Activated CD4-positive, alpha-beta T cell treated with anti-CD3 and anti-CD28 coated beads, Interleukin-2, amount 10 ng/mL, durations not matched to agents 7 days and 5 days (primary cell): ENCODE results near the gene DUX4. TPM values are rescaled to one million over a fixed set of nuclear protein-coding genes. Genes with fewer than 3 reads are reported as not detected.
"Not testable (repeated sequence)": the region's sequence is repeated elsewhere in the genome, so short reads cannot be mapped to it uniquely, and the experiment has no call there.

Experiments
- CTCF ChIA-PET: fragments of 350-600 bp; sonication (Branson Sonifier 250); formaldehyde crosslinking; loops from one replicate; lab custom pipeline; 2021; ENCODE audit warnings: antibody characterized with exemption; lab: Charles Lee
- POLR2A ChIA-PET: fragments of 350-600 bp; sonication (Branson Sonifier 250); formaldehyde crosslinking; loops from one replicate; lab custom pipeline; 2021; ENCODE audit warnings: antibody characterized with exemption; lab: Charles Lee
- DNase-seq: peaks from one replicate; pipeline ENCODE4 v3.0.0-alpha.2; 2020
- H3K27ac Mint-ChIP-seq: one replicate; pipeline ENCODE4 v1.8.0; 2021; ENCODE audit warnings: mild to moderate bottlenecking, moderate library complexity, mixed read lengths
- H3K27me3 Mint-ChIP-seq: one replicate; pipeline ENCODE4 v1.8.0; 2021; ENCODE audit warnings: mixed read lengths
- H3K36me3 Mint-ChIP-seq: one replicate; pipeline ENCODE4 v1.8.0; 2021; ENCODE audit warnings: low read depth, mixed read lengths
- H3K4me1 Mint-ChIP-seq: one replicate; pipeline ENCODE4 v1.8.0; 2021; ENCODE audit warnings: mixed read lengths
- H3K4me3 Mint-ChIP-seq: one replicate; pipeline ENCODE4 v1.8.0; 2021; ENCODE audit warnings: mild to moderate bottlenecking, moderate library complexity, mixed read lengths
- H3K9me3 Mint-ChIP-seq: one replicate; pipeline ENCODE4 v1.8.0; 2021; ENCODE audit warnings: mixed read lengths
- total RNA-seq, 2 experiments: library from RNA; stranded (reverse); gene quantifications; one replicate each; pipeline ENCODE4 v1.2.3, GENCODE V29; 2021

DUX4 gene
- not detected for total RNA-seq

DNA sequence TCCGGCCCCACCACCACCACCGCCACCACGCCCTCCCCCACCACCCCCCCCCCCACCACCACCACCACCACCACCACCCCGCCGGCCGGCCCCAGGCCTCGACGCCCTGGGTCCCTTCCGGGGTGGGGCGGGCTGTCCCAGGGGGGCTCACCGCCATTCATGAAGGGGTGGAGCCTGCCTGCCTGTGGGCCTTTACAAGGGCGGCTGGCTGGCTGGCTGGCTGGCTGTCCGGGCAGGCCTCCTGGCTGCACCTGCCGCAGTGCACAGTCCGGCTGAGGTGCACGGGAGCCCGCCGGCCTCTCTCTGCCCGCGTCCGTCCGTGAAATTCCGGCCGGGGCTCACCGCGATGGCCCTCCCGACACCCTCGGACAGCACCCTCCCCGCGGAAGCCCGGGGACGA is at the start of gene DUX4:
DUX4 (plus strand) TSS at position 347 of the 400 bp plus-strand sequence; CDS start at position 347, 0 bp downstream.
- H3K4me1 Mint-ChIP-seq, H3K9me3 Mint-ChIP-seq, H3K4me3 Mint-ChIP-seq, H3K27ac Mint-ChIP-seq, H3K27me3 Mint-ChIP-seq, DNase-seq, H3K36me3 Mint-ChIP-seq, POLR2A ChIA-PET, CTCF ChIA-PET: not testable (repeated sequence)

DNA sequence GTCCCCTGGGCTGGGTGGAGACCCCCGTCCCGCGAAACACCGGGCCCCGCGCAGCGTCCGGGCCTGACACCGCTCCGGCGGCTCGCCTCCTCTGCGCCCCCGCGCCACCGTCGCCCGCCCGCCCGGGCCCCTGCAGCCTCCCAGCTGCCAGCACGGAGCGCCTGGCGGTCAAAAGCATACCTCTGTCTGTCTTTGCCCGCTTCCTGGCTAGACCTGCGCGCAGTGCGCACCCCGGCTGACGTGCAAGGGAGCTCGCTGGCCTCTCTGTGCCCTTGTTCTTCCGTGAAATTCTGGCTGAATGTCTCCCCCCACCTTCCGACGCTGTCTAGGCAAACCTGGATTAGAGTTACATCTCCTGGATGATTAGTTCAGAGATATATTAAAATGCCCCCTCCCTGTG is 1.9 kb downstream of the DUX4 start:
- H3K27ac Mint-ChIP-seq, H3K36me3 Mint-ChIP-seq, DNase-seq, H3K4me3 Mint-ChIP-seq, H3K4me1 Mint-ChIP-seq, H3K9me3 Mint-ChIP-seq, H3K27me3 Mint-ChIP-seq, CTCF ChIA-PET, POLR2A ChIA-PET: not testable (repeated sequence)

DNA sequence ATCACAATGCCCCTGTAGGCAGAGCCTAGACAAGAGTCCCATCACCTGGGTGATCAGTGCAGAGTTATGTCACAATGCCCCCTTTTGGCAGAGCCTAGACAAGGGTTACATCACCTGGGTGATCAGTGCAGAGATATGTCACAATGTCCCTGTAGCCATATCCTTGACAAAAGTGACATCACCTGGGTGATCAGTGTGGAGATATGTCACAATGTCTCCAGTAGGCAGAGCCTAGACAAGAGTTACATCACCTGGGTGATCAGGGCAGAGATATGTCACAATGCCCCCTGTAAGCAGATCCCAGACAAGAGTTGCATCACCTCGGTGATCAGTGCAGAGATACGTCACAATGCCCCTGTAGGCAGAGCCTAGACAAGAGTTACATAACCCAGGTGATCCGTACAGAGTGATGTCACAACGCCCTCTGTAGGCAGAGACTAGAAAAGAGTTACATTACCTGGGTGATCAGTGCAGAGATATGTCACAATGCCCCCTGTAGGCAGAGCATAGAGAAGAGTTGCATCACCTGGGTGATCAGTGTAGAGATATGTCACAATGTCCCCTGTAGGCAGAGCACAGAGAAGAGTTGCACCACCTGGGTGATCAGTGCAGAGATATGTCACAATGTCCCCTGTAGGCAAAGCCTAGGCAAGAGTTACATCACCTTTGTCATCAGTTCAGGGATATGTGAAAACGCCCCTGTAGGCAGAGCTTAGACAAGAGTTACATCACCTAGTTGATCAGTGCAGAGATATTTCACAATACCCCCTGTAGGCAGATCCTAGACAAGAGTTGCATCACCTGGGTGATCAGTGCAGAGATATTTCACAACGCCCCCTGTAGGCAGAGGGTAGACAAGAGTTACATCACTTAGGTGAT is 4.4 kb downstream of the DUX4 start:
- not testable (repeated sequence) for H3K4me1 Mint-ChIP-seq

DNA sequence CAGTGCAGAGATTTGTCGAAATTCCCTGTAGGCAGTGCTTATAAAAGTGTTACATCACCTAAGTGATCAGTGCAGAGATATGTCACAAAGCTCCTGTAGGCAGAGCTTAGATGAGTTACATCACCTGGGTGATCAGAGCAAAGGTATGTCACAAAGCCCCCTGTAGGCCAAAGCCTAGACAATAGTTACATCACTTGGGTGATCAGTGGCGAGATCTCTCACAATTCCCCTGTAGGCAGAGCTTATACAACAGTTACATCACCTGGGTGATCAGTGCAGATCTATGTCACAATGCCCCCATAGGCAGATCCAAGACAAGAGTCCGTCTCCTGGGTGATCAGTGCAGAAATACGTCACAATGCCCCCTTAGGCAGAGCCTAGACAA is 5.0 kb downstream of the DUX4 start:
- H3K27ac Mint-ChIP-seq, CTCF ChIA-PET, H3K4me3 Mint-ChIP-seq, H3K4me1 Mint-ChIP-seq, H3K27me3 Mint-ChIP-seq, POLR2A ChIA-PET, H3K9me3 Mint-ChIP-seq, H3K36me3 Mint-ChIP-seq, DNase-seq: not testable (repeated sequence)

More for the DNA sequence above, 4.4 kb downstream of the DUX4 start:
- H3K4me3 Mint-ChIP-seq, H3K27me3 Mint-ChIP-seq, CTCF ChIA-PET, H3K36me3 Mint-ChIP-seq, H3K27ac Mint-ChIP-seq, POLR2A ChIA-PET, H3K9me3 Mint-ChIP-seq: not testable (repeated sequence)
- peak; percentile 34 for DNase-seq

DNA sequence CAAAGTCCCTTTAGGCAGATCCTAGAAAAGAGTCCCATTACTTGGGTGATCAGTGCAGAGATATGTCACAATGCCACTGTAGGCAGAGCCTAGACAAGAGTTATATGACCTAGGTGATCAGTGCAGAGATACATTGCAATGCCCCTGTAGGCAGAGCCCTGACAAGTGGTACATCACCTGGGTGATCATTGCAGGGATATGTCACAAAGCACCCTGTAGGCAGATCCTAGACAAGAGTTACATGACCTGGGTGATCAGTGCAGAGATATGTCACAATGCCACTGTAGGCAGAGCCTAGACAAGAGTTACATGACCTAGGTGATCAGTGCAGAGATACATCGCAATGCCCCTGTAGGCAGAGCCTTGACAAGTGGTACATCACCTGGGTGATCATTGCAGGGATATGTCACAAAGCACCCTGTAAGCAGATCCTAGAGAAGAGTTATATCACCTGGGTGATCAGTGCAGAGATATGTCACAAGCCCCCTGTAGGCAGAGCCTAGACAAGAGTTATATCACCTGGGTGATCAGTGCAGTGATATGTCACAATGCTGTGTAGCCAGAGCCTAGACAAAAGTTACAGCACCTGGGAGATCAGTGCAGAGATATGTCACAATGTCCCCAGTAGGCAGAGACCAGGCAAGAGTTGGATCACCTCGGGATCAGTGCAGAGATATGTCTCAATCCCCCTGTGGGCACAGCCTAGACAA is 5.6 kb downstream of the DUX4 start:
- H3K4me3 Mint-ChIP-seq, DNase-seq, H3K27me3 Mint-ChIP-seq, CTCF ChIA-PET, H3K27ac Mint-ChIP-seq, H3K9me3 Mint-ChIP-seq, POLR2A ChIA-PET, H3K4me1 Mint-ChIP-seq, H3K36me3 Mint-ChIP-seq: not testable (repeated sequence)

DNA sequence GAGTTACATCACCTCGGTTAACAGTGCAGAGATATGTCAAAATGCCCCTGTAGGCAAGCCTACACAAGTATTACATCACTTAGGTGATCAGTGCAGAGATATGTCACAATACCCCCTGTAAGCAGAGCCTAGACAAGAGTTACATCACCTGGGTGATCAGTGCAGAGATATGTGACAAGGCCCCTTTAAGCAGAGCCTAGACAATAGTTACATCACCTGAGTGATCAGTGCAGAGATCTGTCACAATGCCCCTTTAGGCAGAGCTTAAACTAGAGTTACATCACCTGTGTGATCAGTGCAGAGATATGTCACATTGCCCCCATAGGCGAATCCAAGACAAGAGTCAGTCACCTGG is 6.1 kb downstream of the DUX4 start:
- H3K36me3 Mint-ChIP-seq, H3K27me3 Mint-ChIP-seq, POLR2A ChIA-PET, H3K4me1 Mint-ChIP-seq, H3K9me3 Mint-ChIP-seq, CTCF ChIA-PET, DNase-seq, H3K27ac Mint-ChIP-seq, H3K4me3 Mint-ChIP-seq: not testable (repeated sequence)

DNA sequence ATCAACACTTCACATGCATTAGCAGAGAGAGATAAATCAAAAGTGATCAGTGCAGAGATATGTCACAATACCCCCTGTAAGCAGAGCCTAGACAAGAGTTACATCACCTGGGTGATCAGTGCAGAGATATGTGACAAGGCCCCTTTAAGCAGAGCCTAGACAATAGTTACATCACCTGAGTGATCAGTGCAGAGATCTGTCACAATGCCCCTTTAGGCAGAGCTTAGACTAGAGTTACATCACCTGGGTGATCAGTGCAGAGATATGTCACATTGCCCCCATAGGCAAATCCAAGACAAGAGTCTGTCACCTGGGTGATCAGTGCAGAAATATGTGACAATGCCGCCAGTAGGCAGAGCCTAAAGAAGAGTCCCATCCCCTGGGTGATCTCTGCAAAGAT is 7.4 kb downstream of the DUX4 start:
- H3K36me3 Mint-ChIP-seq, H3K9me3 Mint-ChIP-seq, POLR2A ChIA-PET, CTCF ChIA-PET, H3K27me3 Mint-ChIP-seq, H3K27ac Mint-ChIP-seq, H3K4me3 Mint-ChIP-seq, H3K4me1 Mint-ChIP-seq, DNase-seq: not testable (repeated sequence)

DNA sequence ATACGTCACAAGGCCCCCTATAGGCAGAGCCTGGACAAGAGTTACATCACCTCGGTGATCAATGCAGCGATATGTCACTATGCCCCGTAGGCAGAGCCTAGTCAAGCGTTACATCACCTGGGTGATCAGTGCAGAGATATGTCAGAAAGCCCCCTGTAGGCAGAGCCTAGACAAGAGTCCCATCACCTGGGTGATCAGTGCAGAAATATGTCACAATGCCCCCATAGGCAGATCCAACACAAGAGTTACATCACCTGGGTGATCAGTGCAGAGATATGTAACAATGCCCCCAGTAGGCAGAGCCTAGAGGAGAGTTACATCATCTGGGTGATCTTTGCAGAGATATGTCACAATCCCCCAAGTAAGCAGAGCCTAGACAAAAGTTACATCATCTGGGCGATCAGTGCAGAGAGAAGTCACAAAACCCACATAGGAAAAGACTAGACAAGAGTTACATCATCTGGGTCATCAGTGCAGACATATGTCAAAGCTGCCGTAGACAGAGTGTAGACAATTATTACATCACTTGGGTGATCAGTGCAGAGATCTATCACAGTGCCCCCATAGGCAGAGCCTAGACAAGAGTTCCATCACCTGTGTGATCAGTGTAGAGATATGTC is 8.0 kb downstream of the DUX4 start:
- H3K4me3 Mint-ChIP-seq, H3K27ac Mint-ChIP-seq, H3K36me3 Mint-ChIP-seq, CTCF ChIA-PET, H3K9me3 Mint-ChIP-seq, H3K27me3 Mint-ChIP-seq, POLR2A ChIA-PET, H3K4me1 Mint-ChIP-seq: not testable (repeated sequence)
- DNase-seq = peak; percentile 8

DNA sequence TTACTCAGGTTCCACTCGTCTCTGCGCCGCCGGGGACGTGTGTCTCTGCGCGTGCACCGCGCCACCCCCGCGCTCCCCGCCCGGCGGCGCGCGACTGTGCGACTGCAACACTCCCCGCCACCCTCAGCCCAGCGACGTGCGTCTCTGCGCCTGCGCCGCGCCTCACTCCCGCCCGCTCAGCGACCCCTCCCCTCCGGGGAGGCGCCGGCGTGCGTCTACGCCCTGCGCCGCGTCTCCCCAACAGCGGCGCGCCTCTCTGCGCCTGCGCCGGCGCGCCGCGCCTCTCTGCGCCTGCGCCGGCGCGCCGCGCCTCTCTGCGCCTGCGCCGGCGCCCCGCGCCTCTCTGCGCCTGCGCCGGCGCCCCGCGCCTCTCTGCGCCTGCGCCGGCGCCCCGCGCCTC is 29.9 kb downstream of the DUX4 start:
- H3K27ac Mint-ChIP-seq, DNase-seq, H3K4me3 Mint-ChIP-seq, POLR2A ChIA-PET, CTCF ChIA-PET, H3K27me3 Mint-ChIP-seq, H3K36me3 Mint-ChIP-seq, H3K4me1 Mint-ChIP-seq, H3K9me3 Mint-ChIP-seq: not testable (repeated sequence)

Other genes with a start within 250 kb of the DUX4 start
- gene FRG1, start 232.9 kb upstream of the DUX4 start, total RNA-seq = 10 to 100 TPM; 54.0 to 61.2 TPM
- gene FRG2, start 146.5 kb upstream of the DUX4 start, total RNA-seq = not detected
- gene DBET, start 109.3 kb upstream of the DUX4 start, total RNA-seq = not detected